Gastrocnemius medialis (tissue), 4 donors: ENCODE data around the gene SPRR2B.

Source experiments
- POLR2A ChIP-seq, 2 donors: fragments of 450-650 bp; IDR thresholded peaks; one replicate each; pipeline ENCODE4 v1.6.1; 2017; ENCODE audit warnings: antibody characterized with exemption in 2 of 2, mild to moderate bottlenecking in 2 of 2, moderate library complexity in 2 of 2
- TF ChIP-seq, protein P1 (sequence below), 5 experiments: fragments of 450-650 bp in 3 of 5; fragments of 200-600 bp in 2 of 5; sonication (generic) in 2 of 5; IDR thresholded peaks in 4 of 5; conservative IDR thresholded peaks in 1 of 5; 1 replicate in 4 of 5; 2 replicates in 1 of 5; pipeline ENCODE4 v1.5.1; 2016 to 2019; ENCODE audit warnings: antibody characterized with exemption in 5 of 5, mild to moderate bottlenecking in 3 of 5, moderate library complexity in 3 of 5

DNA sequence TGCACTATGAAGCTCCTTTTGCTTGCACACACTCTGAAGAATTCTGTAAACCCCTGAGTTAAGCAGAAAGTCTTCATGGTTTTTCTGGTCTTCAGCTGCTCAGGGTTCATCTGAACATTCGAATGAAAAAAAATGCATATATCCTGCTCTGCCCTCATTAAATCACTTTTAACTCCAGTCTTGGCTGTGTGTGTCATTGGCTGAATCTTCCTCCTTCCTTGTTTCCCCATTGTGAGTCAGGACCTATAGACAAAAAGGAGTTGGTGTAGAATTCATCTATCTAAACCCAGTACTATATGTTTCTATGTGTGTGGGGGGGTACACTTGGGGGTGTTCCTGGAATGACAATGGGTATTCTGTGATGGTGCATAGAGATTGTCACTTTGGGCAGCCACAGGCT, 47.0 kb downstream of the SPRR2B start:
- TF ChIP-seq POLR2A (IDR thresholded peaks at IDR 0.05) = no peak
- TF ChIP-seq, protein P1, sequence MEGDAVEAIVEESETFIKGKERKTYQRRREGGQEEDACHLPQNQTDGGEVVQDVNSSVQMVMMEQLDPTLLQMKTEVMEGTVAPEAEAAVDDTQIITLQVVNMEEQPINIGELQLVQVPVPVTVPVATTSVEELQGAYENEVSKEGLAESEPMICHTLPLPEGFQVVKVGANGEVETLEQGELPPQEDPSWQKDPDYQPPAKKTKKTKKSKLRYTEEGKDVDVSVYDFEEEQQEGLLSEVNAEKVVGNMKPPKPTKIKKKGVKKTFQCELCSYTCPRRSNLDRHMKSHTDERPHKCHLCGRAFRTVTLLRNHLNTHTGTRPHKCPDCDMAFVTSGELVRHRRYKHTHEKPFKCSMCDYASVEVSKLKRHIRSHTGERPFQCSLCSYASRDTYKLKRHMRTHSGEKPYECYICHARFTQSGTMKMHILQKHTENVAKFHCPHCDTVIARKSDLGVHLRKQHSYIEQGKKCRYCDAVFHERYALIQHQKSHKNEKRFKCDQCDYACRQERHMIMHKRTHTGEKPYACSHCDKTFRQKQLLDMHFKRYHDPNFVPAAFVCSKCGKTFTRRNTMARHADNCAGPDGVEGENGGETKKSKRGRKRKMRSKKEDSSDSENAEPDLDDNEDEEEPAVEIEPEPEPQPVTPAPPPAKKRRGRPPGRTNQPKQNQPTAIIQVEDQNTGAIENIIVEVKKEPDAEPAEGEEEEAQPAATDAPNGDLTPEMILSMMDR (IDR thresholded peaks at IDR 0.05 in 4 of 5, conservative IDR thresholded peaks at IDR 0.05 in 1 of 5) = no peak
